ENCODE results near the gene HLF.

GRCh38 chr17:55296171-55296695 is 31.5 kb downstream of the HLF start:
- TF ChIP-seq CTCF (IDR thresholded peaks at IDR 0.05) (no peak), POLR2A (IDR thresholded peaks at IDR 0.05) (no peak), POLR2AphosphoS5 (IDR thresholded peaks at IDR 0.05) (no peak)
